NK-92 (cell line): ENCODE measurements around the gene HMGN4.

Experiments
- DNase-seq: peaks from one replicate; lab custom pipeline; 2025; ENCODE audit not compliant: unreplicated experiment; lab: John Stamatoyannopoulos, UW

The HMGN4 gene

GRCh38 chr6:26576929-26577719 is 39.0 kb downstream of the HMGN4 start:
- no peak for DNase-seq

- no peak for DNase-seq
Observed at GRCh38 chr6:26577720-26578072, 39.5 kb downstream of the HMGN4 start.

- DNase-seq: no peak
Observed at GRCh38 chr6:26578279-26578678, 40.1 kb downstream of the HMGN4 start.

- no peak for DNase-seq
Observed at GRCh38 chr6:26578741-26579140, 40.6 kb downstream of the HMGN4 start.

DNA sequence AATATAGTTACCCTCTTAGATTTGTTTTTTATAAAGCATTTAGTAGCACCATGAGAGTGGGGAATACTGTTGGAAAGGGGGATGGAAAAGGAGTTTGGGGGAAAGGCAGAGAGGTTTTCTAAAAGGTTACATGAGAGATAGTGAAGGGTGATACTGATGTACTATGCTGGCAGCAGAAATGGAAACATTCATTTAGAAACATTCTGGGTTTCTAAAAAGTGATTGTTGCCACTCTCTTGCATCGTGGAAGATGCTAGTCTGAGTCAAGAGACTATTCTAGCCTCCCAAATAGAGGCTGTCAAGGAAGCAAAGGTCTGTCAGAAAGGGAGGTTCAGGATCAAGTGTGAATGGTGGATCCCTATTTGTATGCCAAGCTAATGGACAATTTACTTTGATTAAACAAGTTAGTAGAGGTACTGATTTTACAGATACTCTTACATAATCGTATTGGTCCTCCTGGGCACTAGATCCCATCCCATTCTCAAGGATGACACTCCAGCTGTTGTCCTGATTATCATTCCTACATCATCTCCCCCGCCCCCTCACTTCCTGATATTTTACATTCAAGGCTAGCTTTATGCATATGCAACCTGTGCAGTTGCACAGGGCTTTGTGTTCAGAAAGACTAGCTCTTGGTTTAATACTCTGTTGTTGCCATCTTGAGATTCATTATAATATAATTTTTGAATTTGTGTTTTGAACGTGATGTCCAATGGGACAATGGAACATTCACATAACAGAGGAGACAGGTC is 43.2 kb downstream of the HMGN4 start:
- no peak for DNase-seq

- no peak for DNase-seq
Observed at GRCh38 chr6:26588965-26589364, 50.8 kb downstream of the HMGN4 start.

GRCh38 chr6:26592649-26593048 is 54.5 kb downstream of the HMGN4 start:
- no peak for DNase-seq

DNA sequence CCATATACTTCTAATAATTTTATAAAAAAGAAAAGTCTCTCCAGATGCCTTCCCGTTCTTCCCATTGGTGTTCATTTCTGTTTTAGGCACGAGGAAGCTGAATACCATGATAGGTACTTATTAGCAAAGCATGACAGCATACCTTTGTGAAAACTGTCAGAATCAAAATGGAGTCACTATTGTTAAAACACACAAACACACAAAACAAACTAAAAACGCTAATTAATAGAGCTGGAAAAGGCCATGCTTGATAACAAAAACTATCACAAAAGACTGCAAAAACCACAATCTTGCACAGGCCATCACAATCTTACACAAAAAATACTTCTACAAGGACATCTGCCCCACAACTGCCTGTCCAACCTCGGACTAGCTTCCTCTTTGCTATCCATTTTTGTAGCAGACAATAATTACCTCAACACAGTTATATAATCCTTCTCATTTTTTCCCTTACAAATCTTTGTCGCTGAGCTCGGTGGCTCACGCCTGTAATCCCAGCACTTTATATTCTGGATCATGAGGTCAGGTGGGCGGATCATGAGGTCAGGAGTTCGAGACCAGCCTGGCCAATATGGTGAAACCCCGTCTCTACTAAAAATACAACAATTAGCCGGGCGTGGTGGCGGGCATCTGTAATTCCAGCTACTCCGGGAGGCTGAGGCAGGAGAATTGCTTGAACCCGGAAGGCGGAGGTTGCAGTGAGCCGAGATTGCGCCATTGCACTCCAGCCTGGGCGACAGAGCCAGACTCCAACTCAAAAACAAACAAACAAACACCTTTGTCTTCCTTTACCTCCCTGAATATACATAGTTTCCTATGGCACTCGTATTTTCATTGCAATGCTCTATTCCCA is 55.3 kb downstream of the HMGN4 start:
- no peak for DNase-seq

- no peak for DNase-seq
Observed at GRCh38 chr6:26594131-26594498, 55.9 kb downstream of the HMGN4 start.

- no peak for DNase-seq
Observed at GRCh38 chr6:26594730-26595632, 56.8 kb downstream of the HMGN4 start.

DNA sequence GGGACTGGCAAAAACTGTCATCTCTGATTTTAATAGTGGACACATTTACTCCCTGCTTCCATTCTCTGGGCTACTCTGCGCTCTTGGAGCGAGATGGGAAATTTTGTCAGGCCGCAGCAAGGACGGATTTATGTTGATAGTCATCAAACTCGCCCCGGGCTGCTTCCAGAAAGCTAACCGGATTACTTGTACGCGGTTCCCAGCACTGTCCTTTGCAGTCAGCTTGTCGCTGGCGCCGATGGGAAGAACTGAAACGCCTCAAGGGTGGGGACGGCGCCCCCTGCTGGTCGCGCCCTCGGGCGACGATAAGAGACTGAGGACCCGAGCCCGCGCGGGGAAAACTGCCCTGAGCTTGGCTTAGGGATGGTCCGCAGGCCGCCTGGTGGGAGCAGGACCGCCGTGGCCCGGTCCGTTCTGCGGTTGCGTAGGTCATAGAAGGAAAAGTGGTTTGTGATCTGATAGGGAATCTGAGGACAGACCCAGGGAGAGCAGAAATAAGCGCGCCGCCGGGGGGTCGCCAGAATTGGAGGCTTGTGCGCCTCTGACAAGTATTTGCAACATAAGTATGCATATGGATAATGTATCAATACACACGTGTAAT is 57.6 kb downstream of the HMGN4 start:
- no peak for DNase-seq
